CD4-positive, alpha-beta T cell (primary cell): ENCODE measurements around the gene VPS39. TPM values are rescaled to one million over a fixed set of nuclear protein-coding genes. Genes with fewer than 3 reads are reported as not detected.

Source experiments
- ATAC-seq: fragments of 200-7000 bp; cut with Tn5 transposase; one replicate; pipeline ENCODE4 v1.10.0; 2022; ENCODE audit warnings: mild to moderate bottlenecking; ENCODE audit not compliant: poor library complexity
- CTCF ChIA-PET: fragments of 350-600 bp; sonication (Branson Sonifier 250); formaldehyde crosslinking; loops from one replicate; lab custom pipeline; 2021; ENCODE audit warnings: antibody characterized with exemption, inconsistent platforms; lab: Charles Lee
- POLR2A ChIA-PET: fragments of 350-600 bp; sonication (Branson Sonifier 250); formaldehyde crosslinking; loops from one replicate; lab custom pipeline; 2021; ENCODE audit warnings: antibody characterized with exemption, inconsistent platforms; lab: Charles Lee
- DNase-seq, 14 experiments: peaks; one replicate each; pipeline ENCODE4 v3.0.0-alpha.2; 2013 to 2020; ENCODE audit warnings: mixed read lengths in 2 of 14
- H3K27ac ChIP-seq, 2 donors: one replicate each; pipeline versions ENCODE4 v1.5.1 to v1.7.0; 2013; ENCODE audit warnings: low read length in 2 of 2, low read depth in 1 of 2, mild to moderate bottlenecking in 1 of 2
- H3K27me3 ChIP-seq, 2 experiments: 1 replicate in 1 of 2; 2 replicates in 1 of 2; pipeline versions ENCODE4 v1.6.1 to v1.7.0; 2013; ENCODE audit warnings: low read length in 2 of 2, control low read depth in 1 of 2, mild to moderate bottlenecking in 1 of 2, moderate library complexity in 1 of 2; ENCODE audit not compliant: insufficient read depth in 2 of 2, control insufficient read depth in 1 of 2
- H3K36me3 ChIP-seq: one replicate; pipeline ENCODE4 v1.6.1; 2013; ENCODE audit warnings: low read length, control low read depth; ENCODE audit not compliant: insufficient read depth
- H3K4me1 ChIP-seq: one replicate; pipeline ENCODE4 v1.6.1; 2013; ENCODE audit warnings: low read length, control low read depth; ENCODE audit not compliant: insufficient read depth
- H3K4me3 ChIP-seq: one replicate; pipeline ENCODE4 v1.5.1; 2013; ENCODE audit warnings: mild to moderate bottlenecking, low read length, moderate library complexity
- H3K9me3 ChIP-seq, 2 experiments: 1 replicate in 1 of 2; 2 replicates in 1 of 2; pipeline versions ENCODE4 v1.6.1 to v1.7.0; 2013; ENCODE audit warnings: low read length in 2 of 2, mild to moderate bottlenecking in 2 of 2, control low read depth in 1 of 2, moderate library complexity in 1 of 2; ENCODE audit not compliant: control insufficient read depth in 1 of 2, insufficient read depth in 1 of 2
- H3K27ac Mint-ChIP-seq: one replicate; pipeline ENCODE4 v1.8.0; 2020; ENCODE audit warnings: mixed read lengths
- H3K27me3 Mint-ChIP-seq: one replicate; pipeline ENCODE4 v1.8.0; 2021; ENCODE audit warnings: mixed read lengths
- H3K36me3 Mint-ChIP-seq: one replicate; pipeline ENCODE4 v1.8.0; 2021; ENCODE audit warnings: low read depth, mixed read lengths
- H3K4me1 Mint-ChIP-seq: one replicate; pipeline ENCODE4 v1.8.0; 2021; ENCODE audit warnings: low read depth, mixed read lengths
- H3K4me3 Mint-ChIP-seq: one replicate; pipeline ENCODE4 v1.8.0; 2020; ENCODE audit warnings: mild to moderate bottlenecking, mixed read lengths
- H3K9me3 Mint-ChIP-seq: one replicate; pipeline ENCODE4 v1.8.0; 2020; ENCODE audit warnings: mixed read lengths
- intact Hi-C, 2 experiments: fragments of 100-400 bp; cut with DNase I in 1 of 2; cut with micrococcal nuclease in 1 of 2; formaldehyde crosslinking; loops; one replicate each; pipeline versions ENCODE4 v1.15.1 to v1.9.0; 2023 to 2025; cut with DNase I, micrococcal nuclease
- total RNA-seq, 174 experiments: library from RNA in 2 of 174; stranded (reverse) in 2 of 174; gene quantifications; one replicate each; pipeline ENCODE4 v1.2.3 and lab custom pipeline; 2021 to 2026
- TF ChIP-seq, protein P1 (sequence below): fragments of 200-600 bp; IDR thresholded peaks from one replicate; pipeline ENCODE4 v1.8.0; 2022; ENCODE audit warnings: antibody characterized with exemption, mild to moderate bottlenecking

The VPS39 gene
- total RNA-seq, 2 experiments from 2014 or later = 73.4 to 82.5 TPM

- intact Hi-C loops = loop anchor here in 1 of 2 experiments (5.0 kb wide), 1 partner anchor 628 kb away; no protein-coding TSS in a partner anchor
- no peak overlapping the region for H3K27ac Mint-ChIP-seq
- CTCF ChIA-PET = no interaction called here
- Histone ChIP-seq H3K27me3 (no peaks in the 10 kb centered on the region), H3K27ac (no peak overlapping the region), H3K4me1 (no peaks in the 10 kb centered on the region), H3K9me3 (no peaks in the 10 kb centered on the region), H3K4me3 (no peak overlapping the region), H3K36me3 (peaks cover 7% of the 10 kb centered on the region)
- H3K4me1 Mint-ChIP-seq = no peaks in the 10 kb centered on the region
- H3K27me3 Mint-ChIP-seq = no peaks in the 10 kb centered on the region
- no peak overlapping the region for H3K4me3 Mint-ChIP-seq
- DNase-seq = no peak
- no peaks in the 10 kb centered on the region for H3K9me3 Mint-ChIP-seq
- ATAC-seq = no peak
- POLR2A ChIA-PET = no interaction called here
- TF ChIP-seq, protein P1, sequence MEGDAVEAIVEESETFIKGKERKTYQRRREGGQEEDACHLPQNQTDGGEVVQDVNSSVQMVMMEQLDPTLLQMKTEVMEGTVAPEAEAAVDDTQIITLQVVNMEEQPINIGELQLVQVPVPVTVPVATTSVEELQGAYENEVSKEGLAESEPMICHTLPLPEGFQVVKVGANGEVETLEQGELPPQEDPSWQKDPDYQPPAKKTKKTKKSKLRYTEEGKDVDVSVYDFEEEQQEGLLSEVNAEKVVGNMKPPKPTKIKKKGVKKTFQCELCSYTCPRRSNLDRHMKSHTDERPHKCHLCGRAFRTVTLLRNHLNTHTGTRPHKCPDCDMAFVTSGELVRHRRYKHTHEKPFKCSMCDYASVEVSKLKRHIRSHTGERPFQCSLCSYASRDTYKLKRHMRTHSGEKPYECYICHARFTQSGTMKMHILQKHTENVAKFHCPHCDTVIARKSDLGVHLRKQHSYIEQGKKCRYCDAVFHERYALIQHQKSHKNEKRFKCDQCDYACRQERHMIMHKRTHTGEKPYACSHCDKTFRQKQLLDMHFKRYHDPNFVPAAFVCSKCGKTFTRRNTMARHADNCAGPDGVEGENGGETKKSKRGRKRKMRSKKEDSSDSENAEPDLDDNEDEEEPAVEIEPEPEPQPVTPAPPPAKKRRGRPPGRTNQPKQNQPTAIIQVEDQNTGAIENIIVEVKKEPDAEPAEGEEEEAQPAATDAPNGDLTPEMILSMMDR = no peak
- peaks cover 5% of the 10 kb centered on the region for H3K36me3 Mint-ChIP-seq
Observed at GRCh38 chr15:42154956-42155355, 53.1 kb downstream of the VPS39 start.

DNA sequence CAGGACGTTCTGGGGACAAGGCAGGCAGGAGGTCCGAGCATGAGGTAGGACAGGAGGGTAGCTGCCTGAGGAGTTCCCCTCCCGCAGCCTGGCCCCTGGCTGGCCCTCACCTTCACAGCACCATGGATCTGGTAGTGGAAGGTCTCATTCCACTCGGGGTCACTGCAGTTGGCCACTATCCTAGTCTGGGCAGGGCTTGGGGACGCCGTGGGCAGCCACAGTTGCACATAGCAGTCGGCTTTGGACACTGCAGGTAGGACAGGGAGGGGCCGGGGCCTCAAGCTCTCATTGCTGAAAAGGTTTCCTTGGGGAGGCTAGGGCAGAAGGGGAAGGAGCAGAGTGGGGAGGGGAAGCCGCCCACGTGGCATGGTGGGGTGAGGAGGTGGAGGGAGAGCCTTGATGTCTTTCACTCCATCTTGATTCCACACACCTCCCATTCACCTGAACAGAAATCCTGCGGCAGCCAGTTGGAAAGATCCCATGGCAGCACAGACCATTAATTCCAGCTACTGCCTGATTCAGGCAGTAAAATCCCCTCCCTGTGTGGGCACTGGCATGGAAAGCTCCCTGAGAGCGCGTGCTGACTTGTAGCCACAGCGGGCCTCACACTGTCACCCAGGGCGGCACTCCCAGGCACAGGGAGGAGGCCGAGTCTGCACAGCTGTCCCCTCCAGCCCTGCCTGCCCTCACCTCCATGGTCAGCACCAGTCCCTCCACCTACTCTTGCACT, 53.7 kb downstream of the VPS39 start:
- Mint-ChIP-seq H3K4me3 (no peak overlapping the region), H3K9me3 (no peaks in the 10 kb centered on the region), H3K36me3 (no peaks in the 10 kb centered on the region), H3K4me1 (no peaks in the 10 kb centered on the region), H3K27ac (no peak overlapping the region), H3K27me3 (no peaks in the 10 kb centered on the region)
- Histone ChIP-seq H3K4me3 (no peak overlapping the region), H3K36me3 (peaks cover 2% of the 10 kb centered on the region), H3K27me3 (no peaks in the 10 kb centered on the region), H3K4me1 (no peaks in the 10 kb centered on the region), H3K27ac (no peak overlapping the region), H3K9me3 (no peaks in the 10 kb centered on the region)
- intact Hi-C loops = loop anchor here in 1 of 2 experiments (5.0 kb wide), 1 partner anchor 627 kb away; no protein-coding TSS in a partner anchor
- DNase-seq (no peak), ATAC-seq (no peak)
- TF ChIP-seq, protein P1 = no peak
- CTCF ChIA-PET = no interaction called here
- POLR2A ChIA-PET = no interaction called here

DNA sequence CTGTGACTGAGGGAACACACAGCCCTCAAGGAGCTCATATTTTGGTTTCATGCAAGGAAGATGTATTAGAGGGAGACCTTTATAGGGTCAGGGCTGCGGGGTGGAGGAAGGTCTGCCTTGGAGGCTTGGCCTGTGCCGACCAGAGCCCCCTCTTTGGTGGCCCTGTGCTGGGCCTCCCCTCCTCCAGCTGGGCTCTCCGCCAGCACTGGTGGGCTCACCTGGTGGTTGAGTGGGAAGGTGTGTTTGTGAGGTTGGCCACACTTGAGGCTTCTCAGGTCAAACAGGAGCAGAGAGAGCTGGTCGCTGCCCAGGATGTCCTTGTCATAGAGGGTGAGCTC, 54.3 kb downstream of the VPS39 start:
- no peak overlapping the region for H3K4me3 ChIP-seq
- CTCF ChIA-PET = no interaction called here
- DNase-seq (no peak), ATAC-seq (no peak)
- H3K27ac ChIP-seq = no peak overlapping the region
- no peaks in the 10 kb centered on the region for H3K4me1 ChIP-seq
- no peak overlapping the region for H3K27ac Mint-ChIP-seq
- POLR2A ChIA-PET = no interaction called here
- TF ChIP-seq, protein P1 = no peak
- intact Hi-C loops = loop anchor here in 1 of 2 experiments (5.0 kb wide), 1 partner anchor 627 kb away; no protein-coding TSS in a partner anchor
- no peaks in the 10 kb centered on the region for H3K27me3 Mint-ChIP-seq
- no peaks in the 10 kb centered on the region for H3K36me3 Mint-ChIP-seq
- H3K9me3 Mint-ChIP-seq = no peaks in the 10 kb centered on the region
- H3K36me3 ChIP-seq = no peaks in the 10 kb centered on the region
- H3K9me3 ChIP-seq = no peaks in the 10 kb centered on the region
- H3K4me1 Mint-ChIP-seq = no peaks in the 10 kb centered on the region
- H3K27me3 ChIP-seq = no peaks in the 10 kb centered on the region
- no peak overlapping the region for H3K4me3 Mint-ChIP-seq
